Embryonic facial prominence (tissue), 1 donor: Measurements from ENCODE around the gene MED9.

Experiments used
- DNase-seq: peaks from one replicate; pipeline ENCODE4 v3.0.0-alpha.2; 2016; ENCODE audit errors: extremely low spot score

The MED9 gene

GRCh38 chr17:17504341-17505140, 27.7 kb downstream of the MED9 start:
- no peak for DNase-seq

GRCh38 chr17:17505151-17505550, 28.4 kb downstream of the MED9 start:
- DNase-seq = no peak

- no peak for DNase-seq
These were observed 28.9 kb downstream of the MED9 start for GRCh38 chr17:17505610-17506171.

GRCh38 chr17:17506181-17506741, 29.5 kb downstream of the MED9 start:
- no peak for DNase-seq

- DNase-seq = no peak
These were observed 30.2 kb downstream of the MED9 start for GRCh38 chr17:17506893-17507464.

DNA sequence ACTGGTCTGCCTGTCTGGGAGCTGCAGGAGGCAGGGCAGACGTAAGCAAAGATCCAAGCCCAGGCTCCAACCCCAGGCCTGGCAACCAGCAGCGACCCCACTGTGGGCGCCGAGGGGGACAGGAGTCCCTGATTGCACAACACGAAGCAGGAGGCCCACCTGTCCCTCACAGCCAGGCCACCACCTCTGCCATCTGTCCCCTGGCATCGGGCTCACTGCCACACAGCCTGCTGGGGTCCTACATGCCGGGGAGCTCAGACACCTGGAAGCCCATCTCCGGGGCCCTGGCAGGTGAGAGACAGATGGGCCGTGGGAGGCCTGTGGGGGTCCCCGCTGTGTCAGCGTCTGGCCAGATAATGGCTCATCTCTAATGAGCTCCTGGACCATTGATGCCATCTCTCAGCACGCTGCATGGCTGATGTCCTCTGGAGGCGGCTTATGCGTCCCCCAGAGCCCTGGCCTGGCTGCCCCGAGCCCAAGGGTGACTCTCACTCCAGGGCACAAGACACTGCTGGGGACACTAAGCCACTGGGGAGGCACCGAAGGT, 30.7 kb downstream of the MED9 start:
- DNase-seq = no peak

DNA sequence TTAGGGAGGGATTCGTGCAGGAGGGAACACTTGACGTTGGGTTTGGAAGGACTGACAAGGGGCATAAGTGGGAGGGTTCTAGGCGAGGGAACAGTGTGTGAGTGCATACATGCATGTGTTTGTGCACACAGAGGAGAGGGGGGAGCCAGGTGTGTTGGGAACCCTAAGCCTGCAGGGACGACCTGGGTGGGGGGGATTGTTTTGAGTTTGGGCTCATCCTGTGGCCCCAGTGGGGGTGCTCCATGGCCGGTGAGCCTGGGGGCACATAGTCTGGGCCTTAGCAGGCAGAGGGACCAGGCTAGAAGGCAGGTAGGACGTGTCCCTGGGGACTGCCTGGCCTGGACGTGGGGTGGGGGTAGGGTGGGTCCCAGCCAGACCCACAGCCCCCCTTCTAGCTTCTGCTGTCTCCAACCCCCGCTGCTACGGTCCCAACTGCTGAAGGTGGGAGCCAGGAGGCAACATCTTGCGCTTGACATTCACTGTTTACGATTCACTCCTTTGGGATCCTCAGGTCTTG, 31.3 kb downstream of the MED9 start:
- DNase-seq = no peak

DNA sequence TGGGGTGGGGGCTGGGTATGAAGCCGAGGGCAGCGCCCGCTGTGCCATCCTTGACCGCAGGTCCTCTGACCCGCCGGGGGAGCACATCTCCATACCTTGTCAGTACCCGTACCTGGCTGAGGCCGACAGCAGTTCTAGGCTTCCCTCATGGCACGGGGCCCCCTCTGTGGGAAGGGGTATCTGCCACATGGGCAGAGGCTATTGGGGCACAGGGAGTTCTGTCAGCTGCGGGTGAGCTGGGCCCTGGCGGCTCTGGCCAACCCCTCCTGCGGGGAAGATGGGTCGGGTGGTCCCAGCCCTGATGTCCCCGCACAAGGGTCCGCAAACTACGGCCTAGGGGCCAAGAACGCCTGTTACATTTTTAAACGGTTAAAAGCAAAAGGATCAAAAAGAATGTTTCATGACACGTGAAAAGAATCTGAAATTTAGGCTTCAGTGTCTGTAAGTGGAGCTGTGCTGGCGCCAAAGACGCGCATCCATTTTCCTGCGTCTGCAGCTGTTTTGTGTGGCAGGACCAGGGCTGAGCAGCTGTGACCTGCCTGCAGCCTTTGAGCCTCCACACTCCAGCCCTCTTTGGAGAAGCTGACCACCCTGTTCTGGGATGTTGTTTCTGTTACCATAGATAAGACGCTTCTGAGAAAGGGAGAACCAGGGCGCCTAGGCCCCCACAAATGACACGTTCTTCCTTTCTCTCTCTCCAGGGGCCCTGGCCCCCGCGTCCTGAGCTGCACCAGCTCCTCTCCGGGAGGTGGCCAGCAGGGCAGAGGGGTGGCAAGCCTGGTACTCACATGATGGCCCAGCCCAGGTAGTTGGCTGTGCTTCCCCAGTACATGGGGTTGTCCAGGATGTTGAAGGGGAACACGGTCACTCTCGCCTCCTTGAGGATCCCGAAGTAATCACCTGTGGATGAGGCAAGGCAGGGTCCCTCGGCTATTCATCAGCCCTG, 32.1 kb downstream of the MED9 start:
- no peak for DNase-seq

GRCh38 chr17:17509601-17510425, 33.0 kb downstream of the MED9 start:
- no peak for DNase-seq

DNA sequence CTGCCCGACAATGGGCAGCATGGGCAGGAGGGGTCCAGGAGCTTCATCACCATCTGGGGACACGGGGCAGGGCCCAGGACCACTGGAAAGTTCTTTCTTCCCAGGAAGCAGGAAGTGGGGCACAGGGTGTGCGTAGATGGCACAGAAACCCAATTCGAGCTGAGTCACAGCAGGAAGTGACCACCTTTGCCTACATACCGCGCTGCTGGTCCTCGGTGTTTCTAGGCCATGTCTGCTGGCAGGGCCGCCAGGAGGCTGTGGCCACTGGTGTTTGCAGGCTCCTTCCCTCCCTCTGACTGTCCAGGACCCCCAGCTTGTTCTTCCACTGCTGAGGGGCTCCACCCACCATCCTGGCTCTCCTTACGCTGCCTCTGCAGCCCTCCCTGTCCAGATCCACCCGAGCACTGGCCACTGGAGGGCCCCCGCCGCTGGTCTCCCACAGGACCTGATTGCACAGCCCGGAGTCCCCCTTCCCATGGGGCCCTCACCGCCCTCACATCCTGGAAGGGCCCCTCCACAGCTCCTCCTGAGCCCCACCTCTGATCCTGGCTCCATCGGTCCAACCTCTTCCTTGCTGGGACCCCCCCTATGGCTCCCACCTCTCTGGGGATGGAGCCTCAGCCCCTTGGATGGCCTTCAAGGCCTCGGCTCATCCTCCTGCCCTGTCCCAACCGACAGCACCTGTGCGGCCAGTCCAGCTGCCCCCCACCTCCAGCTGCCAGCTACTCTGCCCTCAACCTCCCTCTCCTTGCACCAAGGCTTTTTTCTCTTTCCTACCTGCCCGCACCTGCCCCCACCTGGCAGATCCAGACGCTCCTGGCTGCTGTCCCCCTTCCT, 33.9 kb downstream of the MED9 start:
- no peak for DNase-seq

- no peak for DNase-seq
These were observed 34.5 kb downstream of the MED9 start for GRCh38 chr17:17511293-17511741.

DNA sequence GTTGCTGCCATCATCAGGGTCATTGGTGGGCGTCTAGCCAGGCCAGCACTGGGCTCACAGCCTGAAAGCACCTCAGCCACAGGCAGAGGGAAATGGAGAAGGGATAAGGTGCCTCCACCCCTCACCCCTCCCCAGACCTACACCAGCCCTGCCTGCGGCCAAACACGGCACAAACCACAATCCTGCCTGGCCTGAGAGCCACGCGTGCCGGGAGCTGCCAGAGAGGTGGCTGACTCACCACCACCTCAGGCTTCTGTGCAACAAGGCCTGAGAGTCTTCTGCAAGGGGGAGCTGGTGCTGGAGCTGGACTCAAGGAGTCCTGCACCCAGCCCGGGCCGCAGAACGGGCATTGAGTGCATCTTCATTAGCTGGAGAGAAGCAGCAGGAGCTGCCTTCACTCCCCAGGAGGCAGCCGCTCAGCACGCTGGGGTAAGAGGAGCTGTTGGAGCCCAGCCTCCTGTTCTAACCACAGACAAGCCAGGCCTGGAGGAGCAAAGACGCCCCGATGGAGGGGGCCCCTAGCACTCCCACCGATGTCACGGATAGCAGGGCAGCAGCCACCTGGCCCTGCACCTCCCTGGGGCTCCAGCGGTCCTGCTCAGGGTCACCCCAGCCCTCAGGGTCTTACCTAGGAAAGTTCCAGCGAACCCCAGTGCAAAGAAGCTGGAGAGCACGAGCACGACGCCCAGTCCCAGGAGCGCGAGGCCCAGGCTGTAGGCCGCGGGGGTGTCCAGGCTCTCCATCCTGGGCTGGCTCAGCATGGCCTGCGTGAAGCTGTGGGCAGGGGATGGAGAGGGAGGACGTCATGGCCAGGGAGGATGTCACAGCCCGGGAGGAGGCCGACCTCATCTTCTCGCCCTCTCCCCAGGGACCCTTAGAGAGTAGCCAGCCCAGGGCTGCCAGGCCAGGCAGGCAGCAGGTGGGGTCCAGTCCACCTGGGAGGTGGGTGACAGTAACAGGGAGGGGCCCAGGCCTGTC, 35.4 kb downstream of the MED9 start:
- DNase-seq = no peak

DNA sequence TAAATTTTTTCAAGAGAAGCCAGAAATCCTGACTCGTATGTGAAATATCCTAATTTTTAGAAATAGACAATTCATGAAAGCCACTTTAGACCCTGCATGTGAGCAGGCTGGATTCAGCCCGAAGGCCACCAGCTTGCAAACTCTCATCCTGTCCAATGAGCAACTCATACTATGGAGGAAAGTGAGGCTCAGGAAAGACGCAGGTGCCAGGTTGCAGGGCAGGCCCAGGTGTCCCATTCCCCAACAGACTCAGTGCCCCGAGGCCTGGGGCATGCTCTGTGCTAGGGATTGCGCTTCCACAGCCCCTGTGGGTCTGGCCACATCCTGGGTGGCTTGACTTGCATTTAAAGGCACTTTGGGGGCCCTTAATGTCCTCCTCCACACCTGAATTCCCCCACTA, 36.1 kb downstream of the MED9 start:
- no peak for DNase-seq

DNA sequence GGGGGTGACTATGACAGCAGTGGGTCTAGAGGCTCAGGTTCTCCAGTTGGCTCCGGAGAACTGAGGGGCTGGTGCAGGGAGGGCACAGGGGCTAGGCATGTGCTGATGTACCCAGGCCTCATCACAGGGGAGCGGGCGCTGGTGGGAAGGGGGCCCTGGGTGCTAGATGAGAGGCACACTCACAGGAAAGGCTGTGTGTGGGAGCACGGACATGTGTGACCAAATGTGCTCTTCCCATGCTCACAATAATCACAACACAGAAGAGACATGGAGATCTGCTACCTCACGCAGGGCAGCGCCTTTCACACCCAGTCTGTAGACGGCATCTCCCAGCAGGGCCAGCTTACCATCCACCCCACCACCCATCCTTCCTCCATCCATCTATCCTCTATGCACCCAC, 36.8 kb downstream of the MED9 start:
- no peak for DNase-seq

- no peak for DNase-seq
These were observed 37.7 kb downstream of the MED9 start for GRCh38 chr17:17514361-17514992.

- no peak for DNase-seq
These were observed 38.5 kb downstream of the MED9 start for GRCh38 chr17:17514993-17515933.
